Hepatocyte (in vitro differentiated cells): Measurements from ENCODE around the gene CD164. TPM values are rescaled to one million over a fixed set of nuclear protein-coding genes. Genes with fewer than 3 reads are reported as not detected.

ENCODE experiments used
- DNase-seq: peaks from one replicate; pipeline ENCODE4 v3.0.0-alpha.2; 2016; ENCODE audit warnings: low spot score
- H2AFZ ChIP-seq: fragments of 200-600 bp; sonication (generic); 2 replicates; pipeline ENCODE4 v1.6.0; 2016; ENCODE audit warnings: antibody characterized with exemption, mild to moderate bottlenecking
- H3K27ac ChIP-seq: fragments of 200-600 bp; sonication (generic); 2 replicates; pipeline ENCODE4 v1.5.1; 2016; ENCODE audit warnings: mild to moderate bottlenecking
- H3K27me3 ChIP-seq: fragments of 200-600 bp; sonication (generic); 2 replicates; pipeline ENCODE4 v1.6.1; 2016
- H3K36me3 ChIP-seq: fragments of 200-600 bp; sonication (generic); replicated peaks from 2 replicates; pipeline ENCODE4 v1.5.1; 2016; ENCODE audit warnings: low read depth; ENCODE audit not compliant: insufficient read depth
- H3K4me1 ChIP-seq: fragments of 200-600 bp; sonication (generic); 2 replicates; pipeline ENCODE4 v1.5.1; 2016; ENCODE audit warnings: mild to moderate bottlenecking, moderate library complexity; ENCODE audit not compliant: insufficient read depth
- H3K4me2 ChIP-seq: fragments of 200-600 bp; sonication (generic); 2 replicates; pipeline ENCODE4 v1.6.0; 2016
- H3K4me3 ChIP-seq: fragments of 200-600 bp; sonication (generic); 2 replicates; pipeline ENCODE4 v1.5.1; 2016; ENCODE audit warnings: mild to moderate bottlenecking
- H3K79me2 ChIP-seq: fragments of 200-600 bp; sonication (generic); 2 replicates; pipeline ENCODE4 v1.6.0; 2017; ENCODE audit warnings: mild to moderate bottlenecking
- H3K9me2 ChIP-seq: fragments of 200-600 bp; sonication (generic); replicated peaks from 2 replicates; pipeline ENCODE4 v1.6.0; 2017; ENCODE audit warnings: mild to moderate bottlenecking; ENCODE audit not compliant: insufficient read depth
- H3K9me3 ChIP-seq: fragments of 200-600 bp; sonication (generic); 2 replicates; pipeline ENCODE4 v1.5.1; 2016; ENCODE audit warnings: low read depth, mild to moderate bottlenecking
- H4K20me1 ChIP-seq: fragments of 200-600 bp; sonication (generic); 2 replicates; pipeline ENCODE4 v1.6.0; 2016; ENCODE audit warnings: mild to moderate bottlenecking; ENCODE audit not compliant: insufficient read depth, poor library complexity, severe bottlenecking
- CTCF ChIP-seq: fragments of 200-600 bp; sonication (generic); IDR thresholded peaks from 2 replicates; pipeline ENCODE4 v1.5.1; 2016; ENCODE audit warnings: antibody characterized with exemption, mild to moderate bottlenecking; ENCODE audit not compliant: poor library complexity
- EZH2 ChIP-seq: fragments of 200-600 bp; sonication (generic); IDR thresholded peaks from 2 replicates; pipeline ENCODE4 v1.6.1; 2016; ENCODE audit warnings: antibody characterized with exemption, mild to moderate bottlenecking, borderline replicate concordance
- EZH2phosphoT487 ChIP-seq: fragments of 200-600 bp; sonication (generic); IDR thresholded peaks from one replicate; pipeline ENCODE4 v1.6.1; 2018; ENCODE audit warnings: antibody characterized with exemption, mild to moderate bottlenecking, low read depth, moderate library complexity; ENCODE audit not compliant: unreplicated experiment, severe bottlenecking
- WGBS: methylation state at CpG from one replicate; pipeline ENCODE4 v1.1.6; 2016; ENCODE audit warnings: low lambda C conversion rate; ENCODE audit errors: missing lambda C conversion rate; 5-methylcytosine and 5-hydroxymethylcytosine counted together
- polyA plus RNA-seq: library from polyadenylated mRNA; unstranded; fragments of >200 nt; fragmentation: Nextera tagmentation; extraction: Ambion mirVana; gene quantifications from 2 replicates; pipeline ENCODE4 v1.2.1, GENCODE V29; 2016
- total RNA-seq: library from RNA; depleted of rRNA; stranded (reverse); fragments of >200 nt; gene quantifications from 2 replicates; pipeline ENCODE4 v1.2.3, GENCODE V29; 2014

CD164 gene
- total and polyA plus RNA-seq, 2 experiments from 2014 or later: 475 to 574 TPM

- peaks cover 3% of the 10 kb centered on the region for H3K36me3 ChIP-seq
- no peak for DNase-seq
- no peak overlapping the region for H2AFZ ChIP-seq
- no peaks in the 10 kb centered on the region for H3K27me3 ChIP-seq
- H3K79me2 ChIP-seq: peaks cover 94% of the 10 kb centered on the region
- no peak overlapping the region for H3K4me2 ChIP-seq
- peaks cover 75% of the 10 kb centered on the region for H4K20me1 ChIP-seq
- no peak overlapping the region for H3K27ac ChIP-seq
- no peak overlapping the region for H3K4me3 ChIP-seq
- WGBS: 75% methylated on average over 4 of the region's 4 CpGs
- no peaks in the 10 kb centered on the region for H3K9me2 ChIP-seq
- peaks cover 12% of the 10 kb centered on the region for H3K4me1 ChIP-seq
- no peaks in the 10 kb centered on the region for H3K9me3 ChIP-seq
- TF ChIP-seq EZH2 (no peak), CTCF (no peak), EZH2phosphoT487 (no peak)
Measured at GRCh38 chr6:109374326-109374892, 7.9 kb downstream of the CD164 start.

GRCh38 chr6:109373762-109374161 lies 8.5 kb downstream of the CD164 start:
- 100% methylated on average over 4 of the region's 4 CpGs for WGBS
- Histone ChIP-seq H3K36me3 (peaks cover 3% of the 10 kb centered on the region), H3K9me3 (no peaks in the 10 kb centered on the region), H3K4me2 (no peak overlapping the region), H3K27ac (no peak overlapping the region), H3K27me3 (no peaks in the 10 kb centered on the region), H3K4me1 (peaks cover 6% of the 10 kb centered on the region), H3K4me3 (no peak overlapping the region), H3K9me2 (no peaks in the 10 kb centered on the region), H4K20me1 (peaks cover 69% of the 10 kb centered on the region), H2AFZ (no peak overlapping the region), H3K79me2 (peaks cover 87% of the 10 kb centered on the region)
- no peak for TF ChIP-seq CTCF
- TF ChIP-seq EZH2phosphoT487: no peak
- TF ChIP-seq EZH2: no peak
- DNase-seq: no peak

GRCh38 chr6:109373331-109373730 lies 8.9 kb downstream of the CD164 start:
- Histone ChIP-seq H3K4me1 (peaks cover 6% of the 10 kb centered on the region), H3K4me2 (no peak overlapping the region), H4K20me1 (peaks cover 64% of the 10 kb centered on the region), H3K9me2 (no peaks in the 10 kb centered on the region), H3K9me3 (no peaks in the 10 kb centered on the region), H2AFZ (no peak overlapping the region), H3K4me3 (no peak overlapping the region), H3K27me3 (no peaks in the 10 kb centered on the region), H3K36me3 (peaks cover 3% of the 10 kb centered on the region), H3K79me2 (peaks cover 83% of the 10 kb centered on the region), H3K27ac (no peak overlapping the region)
- no peak for DNase-seq
- 85% methylated on average over 4 of the region's 4 CpGs for WGBS
- no peak for TF ChIP-seq EZH2
- TF ChIP-seq CTCF: no peak
- no peak for TF ChIP-seq EZH2phosphoT487

- H3K27ac ChIP-seq: no peak overlapping the region
- no peak for DNase-seq
- peaks cover 52% of the 10 kb centered on the region for H4K20me1 ChIP-seq
- peaks cover 6% of the 10 kb centered on the region for H3K4me1 ChIP-seq
- TF ChIP-seq EZH2 (no peak), EZH2phosphoT487 (no peak), CTCF (no peak)
- peaks cover 82% of the 10 kb centered on the region for H3K79me2 ChIP-seq
- no peak overlapping the region for H2AFZ ChIP-seq
- H3K27me3 ChIP-seq: no peaks in the 10 kb centered on the region
- no peak overlapping the region for H3K4me3 ChIP-seq
- peaks cover 3% of the 10 kb centered on the region for H3K36me3 ChIP-seq
- no peaks in the 10 kb centered on the region for H3K9me2 ChIP-seq
- 87% methylated on average over 2 of the region's 2 CpGs for WGBS
- no peaks in the 10 kb centered on the region for H3K9me3 ChIP-seq
- H3K4me2 ChIP-seq: no peak overlapping the region
Measured at GRCh38 chr6:109372130-109372529, 10.1 kb downstream of the CD164 start.
